ENCODE measurements around the gene HTR3D. TPM values are rescaled to one million over a fixed set of nuclear protein-coding genes. Genes with fewer than 3 reads are reported as not detected.
"Not testable (repeated sequence)": the region's sequence is repeated elsewhere in the genome, so short reads cannot be mapped to it uniquely, and the experiment has no call there.

Gene HTR3D
- total and polyA plus RNA-seq, 2 of the 13 experiments (the other 11 are each of a cell fraction or from before 2014, with no cell fraction given) = not detected

- no peak for TF ChIP-seq ZBTB40 (IDR thresholded peaks at IDR 0.05)
- no peak for TF ChIP-seq ZBTB40 (CRISPR knock-in tag; IDR thresholded peaks at IDR 0.05)
- no peak for TF ChIP-seq NR0B2 (CRISPR knock-in tag; IDR thresholded peaks at IDR 0.05)
- no peak for TF ChIP-seq ZNF260 (CRISPR knock-in tag; IDR thresholded peaks at IDR 0.05; ENCODE audit: borderline replicate concordance, low read depth)
- TF ChIP-seq MYNN (CRISPR knock-in tag; IDR thresholded peaks at IDR 0.05; ENCODE audit: low read depth) = no peak
- TF ChIP-seq SOX6 (IDR thresholded peaks at IDR 0.05) = no peak
- TF ChIP-seq SOX6 (CRISPR knock-in tag; IDR thresholded peaks at IDR 0.05) = no peak
- no peak for TF ChIP-seq ATF7-NPFF (CRISPR knock-in tag; IDR thresholded peaks at IDR 0.05; ENCODE audit: low read depth)
- no peak for TF ChIP-seq ATF3 (CRISPR knock-in tag; IDR thresholded peaks at IDR 0.05)
- no peak for TF ChIP-seq ZBTB1 (CRISPR knock-in tag; IDR thresholded peaks at IDR 0.05; ENCODE audit: borderline replicate concordance)
- TF ChIP-seq KLF13 (CRISPR knock-in tag; IDR thresholded peaks at IDR 0.05) = no peak
- no peak for TF ChIP-seq ZNF234 (CRISPR knock-in tag; conservative IDR thresholded peaks at IDR 0.05)
- no peak for TF ChIP-seq ZNF704 (CRISPR knock-in tag; IDR thresholded peaks at IDR 0.05; ENCODE audit: borderline replicate concordance)
Observed at GRCh38 chr3:184068344-184068743, 36.8 kb downstream of the HTR3D start (continued).

- DNase-seq (ENCODE audit: low spot score); H3K9ac ChIP-seq (ENCODE audit: insufficient read depth, low read depth, low read length); H2AFZ ChIP-seq (ENCODE audit: low read length); H3K79me2 ChIP-seq (ENCODE audit: insufficient read depth, low read length); H3K4me3 ChIP-seq (replicated peaks in 1 of 3; ENCODE audit: insufficient read depth in 1 of 3, low read depth in 2 of 3, low read length in 3 of 3); POLR2A ChIA-PET; BruUV-seq (replicated peaks); H3K27me3 ChIP-seq (ENCODE audit: control insufficient read depth in 1 of 2, insufficient read depth in 2 of 2, low read length in 2 of 2); H3K36me3 ChIP-seq (replicated peaks in 1 of 2; ENCODE audit: control insufficient read depth in 1 of 2, insufficient read depth in 2 of 2, low read length in 2 of 2); in situ Hi-C loops (cut with HindIII; ENCODE audit: extremely low pct_ligation_motif_present, low pct_unique_long_range_greater_than_20kb); intact Hi-C loops (cut with micrococcal nuclease; ENCODE audit: unreplicated experiment); CTCF ChIA-PET (ENCODE audit: low intra/inter-chr PET ratio, low total read pairs); ATAC-seq; FAIRE-seq; H3K27ac ChIP-seq (ENCODE audit: extremely low read length, insufficient read depth, low read length); H4K20me1 ChIP-seq (ENCODE audit: insufficient read depth, low read length); H3K4me1 ChIP-seq (ENCODE audit: insufficient read depth, low read length); H3K9me3 ChIP-seq (ENCODE audit: low read length); H3K4me2 ChIP-seq (ENCODE audit: low read depth, low read length): not testable (repeated sequence)
- WGBS (ENCODE audit: low lambda C conversion rate) = 22% methylated on average over 7 of the region's 7 CpGs
Observed at GRCh38 chr3:184071142-184071541, 39.6 kb downstream of the HTR3D start.

Measured in HepG2 (cell line).